GM06990 (cell line): ENCODE measurements around the gene DACH2.
A peak's percentile ranks its signal among the peaks of the same experiment; 100 is the strongest.
"Not testable (repeated sequence)": the region's sequence is repeated elsewhere in the genome, so short reads cannot be mapped to it uniquely, and the experiment has no call there.

Experiments
- DNase-seq: peaks from one replicate; pipeline ENCODE4 v3.0.0-alpha.2; 2011; ENCODE audit not compliant: insufficient read length; ENCODE audit errors: extremely low read depth
- H3K27me3 ChIP-seq: replicated peaks from 2 replicates; pipeline ENCODE4 v1.6.0; 2011; ENCODE audit warnings: low read length; ENCODE audit not compliant: control insufficient read depth, insufficient read depth
- H3K36me3 ChIP-seq: 2 replicates; pipeline ENCODE4 v1.5.1; 2011; ENCODE audit warnings: low read length; ENCODE audit not compliant: control insufficient read depth, insufficient read depth
- H3K4me3 ChIP-seq: replicated peaks from 2 replicates; pipeline ENCODE4 v1.5.1; 2011; ENCODE audit warnings: low read depth, mild to moderate bottlenecking, control low read depth, low read length
- CTCF ChIP-seq: IDR thresholded peaks from 2 replicates; pipeline ENCODE4 v1.5.1; 2011; ENCODE audit warnings: low read length, control low read depth, mild to moderate bottlenecking, inconsistent platforms; ENCODE audit not compliant: insufficient read depth, poor library complexity, severe bottlenecking

The DACH2 gene

DNA sequence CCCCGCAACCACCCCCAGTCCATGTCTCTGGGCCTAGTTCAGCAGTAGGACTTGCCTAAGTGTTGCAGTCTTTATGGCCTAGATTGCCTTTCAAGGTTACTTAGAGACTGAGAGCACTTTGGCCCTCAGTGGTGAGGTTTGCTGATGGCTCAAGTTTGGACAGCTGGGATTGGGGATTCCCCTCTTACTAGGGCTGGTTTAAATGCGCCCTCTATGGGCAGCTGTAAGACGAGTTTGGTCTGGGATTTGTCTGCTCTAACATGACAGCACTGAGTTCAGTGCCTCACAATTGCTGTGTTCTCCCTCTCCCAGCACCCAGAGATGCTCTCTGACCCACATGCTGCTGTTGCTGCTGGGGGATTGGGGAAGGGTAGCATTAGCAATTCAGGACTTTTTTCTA lies 23.1 kb downstream of the DACH2 start:
- TF ChIP-seq CTCF: peak; percentile 54
- Histone ChIP-seq H3K27me3 (no peaks in the 10 kb centered on the region), H3K36me3 (no peaks in the 10 kb centered on the region), H3K4me3 (no peak overlapping the region)
- no peak for DNase-seq

DNA sequence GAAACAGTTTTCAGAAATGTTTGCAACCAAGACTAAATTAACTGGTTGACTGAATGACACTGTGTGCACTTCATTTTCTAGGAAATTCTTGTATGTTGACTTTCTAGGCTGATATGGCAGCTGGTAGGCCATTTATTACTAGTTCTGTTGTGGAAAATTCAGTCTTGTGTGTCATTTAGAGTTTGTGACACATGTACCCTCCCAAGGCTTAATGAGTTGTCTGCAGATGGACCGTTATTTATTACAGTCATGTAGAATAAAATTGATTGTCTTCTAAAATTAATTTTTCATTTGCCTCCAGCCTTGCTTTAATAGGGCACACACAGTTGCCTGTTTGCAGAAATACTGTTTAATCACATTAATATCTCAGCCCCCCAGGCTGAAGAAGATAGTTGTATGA lies 30.7 kb downstream of the DACH2 start:
- H3K27me3 ChIP-seq: no peaks in the 10 kb centered on the region
- no peak for DNase-seq
- no peaks in the 10 kb centered on the region for H3K36me3 ChIP-seq
- no peak for TF ChIP-seq CTCF
- H3K4me3 ChIP-seq: no peak overlapping the region

- H3K4me3 ChIP-seq, H3K36me3 ChIP-seq, DNase-seq, H3K27me3 ChIP-seq: not testable (repeated sequence)
These were observed 33.1 kb downstream of the DACH2 start for GRCh38 chrX:86181325-86181724.

GRCh38 chrX:86192827-86193226 lies 44.6 kb downstream of the DACH2 start:
- DNase-seq: no peak
- Histone ChIP-seq H3K4me3 (no peak overlapping the region), H3K27me3 (no peaks in the 10 kb centered on the region), H3K36me3 (no peaks in the 10 kb centered on the region)
- TF ChIP-seq CTCF: no peak

DNA sequence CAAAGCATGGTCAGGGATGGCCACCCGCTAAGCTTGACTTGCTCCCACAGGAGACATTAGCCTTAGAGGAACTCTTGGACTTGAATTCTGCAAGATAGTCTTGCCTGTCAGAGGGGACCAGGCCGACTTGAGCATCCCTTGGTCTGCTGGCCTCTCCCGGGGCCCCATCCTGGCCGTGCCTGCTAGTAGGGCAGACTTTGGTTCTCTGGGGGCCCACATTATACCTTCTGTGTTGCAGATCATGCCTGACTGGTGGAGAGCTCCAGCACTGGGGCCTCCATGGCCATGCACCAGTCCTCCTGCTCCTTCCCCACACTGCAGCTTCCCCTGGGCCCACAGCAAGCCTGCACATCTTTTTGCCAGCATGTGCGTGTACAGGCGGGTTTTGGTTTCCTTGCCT lies 46.5 kb downstream of the DACH2 start:
- no peak overlapping the region for H3K4me3 ChIP-seq
- no peaks in the 10 kb centered on the region for H3K36me3 ChIP-seq
- no peak for TF ChIP-seq CTCF
- H3K27me3 ChIP-seq: no peaks in the 10 kb centered on the region
- no peak for DNase-seq

DNA sequence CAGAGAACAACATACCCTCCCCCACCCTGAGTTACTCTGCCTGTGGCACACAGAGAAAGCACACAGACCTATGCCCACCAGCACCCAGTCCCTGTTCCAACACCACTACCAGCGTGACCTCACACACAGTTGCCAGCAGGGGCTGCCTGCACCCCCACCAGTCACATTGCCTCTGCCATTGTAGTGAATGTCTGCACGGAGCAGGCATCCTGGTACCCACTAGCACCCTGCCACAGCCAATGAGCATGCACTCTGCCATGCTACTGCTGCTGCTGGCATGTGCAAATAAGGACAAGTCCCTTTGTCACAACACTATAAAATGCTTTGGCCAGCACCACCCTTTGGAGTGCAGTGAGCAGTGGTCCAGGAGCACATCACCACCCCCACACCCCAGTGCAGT lies 47.1 kb downstream of the DACH2 start:
- TF ChIP-seq CTCF: no peak
- Histone ChIP-seq H3K36me3 (no peaks in the 10 kb centered on the region), H3K4me3 (no peak overlapping the region), H3K27me3 (no peaks in the 10 kb centered on the region)
- no peak for DNase-seq
